Stimulated activated effector memory CD8-positive, alpha-beta T cell treated with anti-CD3 and anti-CD28 coated beads, Interleukin-12 subunit alpha, Interleukin-12 subunit beta, amount 100 ng/mL, for 72 hours (primary cell): ENCODE results near the gene ALG9.

ENCODE experiments used
- ATAC-seq: fragments of 150-1000 bp; cut with Tn5 transposase; 2 replicates; pipeline ENCODE4 v1.10.0; 2021
- DNase-seq, 2 donors: peaks; one replicate each; pipeline ENCODE4 v3.0.0; 2021 to 2022; ENCODE audit warnings: low spot score in 2 of 2
- H3K27ac Mint-ChIP-seq: one replicate; pipeline ENCODE4 v1.8.0; 2022; ENCODE audit warnings: mild to moderate bottlenecking, mixed read lengths
- H3K36me3 Mint-ChIP-seq: one replicate; pipeline ENCODE4 v1.8.0; 2022; ENCODE audit warnings: mild to moderate bottlenecking, mixed read lengths
- H3K4me1 Mint-ChIP-seq: one replicate; pipeline ENCODE4 v1.8.0; 2022; ENCODE audit warnings: mixed read lengths
- H3K4me3 Mint-ChIP-seq: one replicate; pipeline ENCODE4 v1.8.0; 2022; ENCODE audit warnings: mild to moderate bottlenecking, mixed read lengths
- H3K9me3 Mint-ChIP-seq: one replicate; pipeline ENCODE4 v1.8.0; 2022; ENCODE audit warnings: mixed read lengths

ALG9 gene

GRCh38 chr11:111759778-111760407 lies 111.5 kb downstream of the ALG9 start:
- H3K4me3 Mint-ChIP-seq, result no peak overlapping the region
- H3K9me3 Mint-ChIP-seq, result no peaks in the 10 kb centered on the region
- no peak for ATAC-seq
- DNase-seq, result no peak
- H3K4me1 Mint-ChIP-seq, result peaks cover 25% of the 10 kb centered on the region
- H3K36me3 Mint-ChIP-seq, result peaks cover 98% of the 10 kb centered on the region
- H3K27ac Mint-ChIP-seq, result no peak overlapping the region

GRCh38 chr11:111759376-111759775 lies 112.0 kb downstream of the ALG9 start:
- Mint-ChIP-seq H3K4me3 (no peak overlapping the region), H3K4me1 (peaks cover 19% of the 10 kb centered on the region), H3K36me3 (peaks cover 100% of the 10 kb centered on the region), H3K27ac (no peak overlapping the region), H3K9me3 (no peaks in the 10 kb centered on the region)
- ATAC-seq (no peak), DNase-seq (no peak)

- DNase-seq, result no peak
- Mint-ChIP-seq H3K9me3 (no peaks in the 10 kb centered on the region), H3K27ac (no peak overlapping the region), H3K36me3 (peaks cover 100% of the 10 kb centered on the region), H3K4me1 (no peaks in the 10 kb centered on the region), H3K4me3 (no peak overlapping the region)
- ATAC-seq, result no peak
These were observed 115.3 kb downstream of the ALG9 start for GRCh38 chr11:111756097-111756496.

- Mint-ChIP-seq H3K4me3 (no peak overlapping the region), H3K36me3 (peaks cover 99% of the 10 kb centered on the region), H3K9me3 (no peaks in the 10 kb centered on the region), H3K27ac (no peak overlapping the region), H3K4me1 (no peaks in the 10 kb centered on the region)
- DNase-seq (no peak), ATAC-seq (no peak)
These were observed 121.7 kb downstream of the ALG9 start for GRCh38 chr11:111749646-111750045.

GRCh38 chr11:111748035-111748804 lies 123.2 kb downstream of the ALG9 start:
- H3K36me3 Mint-ChIP-seq, result peaks cover 99% of the 10 kb centered on the region

GRCh38 chr11:111745719-111746504 lies 125.5 kb downstream of the ALG9 start:
- no peaks in the 10 kb centered on the region for H3K9me3 Mint-ChIP-seq
- H3K36me3 Mint-ChIP-seq, result peaks cover 99% of the 10 kb centered on the region
- no peak for DNase-seq
- H3K4me1 Mint-ChIP-seq, result peaks cover 10% of the 10 kb centered on the region
- no peak for ATAC-seq
- no peak overlapping the region for H3K27ac Mint-ChIP-seq
- no peak overlapping the region for H3K4me3 Mint-ChIP-seq

More at GRCh38 chr11:111748035-111748804, 123.2 kb downstream of the ALG9 start:
- Mint-ChIP-seq H3K4me1 (peaks cover 6% of the 10 kb centered on the region), H3K27ac (no peak overlapping the region), H3K9me3 (no peaks in the 10 kb centered on the region), H3K4me3 (no peak overlapping the region)
- DNase-seq (no peak), ATAC-seq (no peak)

GRCh38 chr11:111743700-111744099 lies 127.7 kb downstream of the ALG9 start:
- H3K4me3 Mint-ChIP-seq, result no peak overlapping the region
- H3K36me3 Mint-ChIP-seq, result peaks cover 98% of the 10 kb centered on the region
- no peak overlapping the region for H3K27ac Mint-ChIP-seq
- ATAC-seq (no peak), DNase-seq (no peak)
- H3K9me3 Mint-ChIP-seq, result no peaks in the 10 kb centered on the region
- H3K4me1 Mint-ChIP-seq, result peaks cover 11% of the 10 kb centered on the region

- peaks cover 87% of the 10 kb centered on the region for H3K36me3 Mint-ChIP-seq
- ATAC-seq (no peak), DNase-seq (no peak)
- no peaks in the 10 kb centered on the region for H3K9me3 Mint-ChIP-seq
- no peak overlapping the region for H3K27ac Mint-ChIP-seq
- H3K4me3 Mint-ChIP-seq, result no peak overlapping the region
- peaks cover 11% of the 10 kb centered on the region for H3K4me1 Mint-ChIP-seq
These were observed 129.6 kb downstream of the ALG9 start for GRCh38 chr11:111741751-111742150.

- peaks cover 11% of the 10 kb centered on the region for H3K4me1 Mint-ChIP-seq
- H3K36me3 Mint-ChIP-seq, result peaks cover 67% of the 10 kb centered on the region
- ATAC-seq (no peak), DNase-seq (no peak)
- H3K9me3 Mint-ChIP-seq, result no peaks in the 10 kb centered on the region
- no peak overlapping the region for H3K4me3 Mint-ChIP-seq
- H3K27ac Mint-ChIP-seq, result no peak overlapping the region
These were observed 132.1 kb downstream of the ALG9 start for GRCh38 chr11:111739299-111739698.

GRCh38 chr11:111737444-111738210 lies 133.8 kb downstream of the ALG9 start:
- Mint-ChIP-seq H3K9me3 (no peaks in the 10 kb centered on the region), H3K4me3 (no peak overlapping the region), H3K27ac (peak overlapping the region; percentile 48), H3K36me3 (peaks cover 51% of the 10 kb centered on the region), H3K4me1 (peaks cover 6% of the 10 kb centered on the region)
- DNase-seq (no peak), ATAC-seq (no peak)

GRCh38 chr11:111736621-111737443 lies 134.5 kb downstream of the ALG9 start:
- Mint-ChIP-seq H3K4me3 (no peak overlapping the region), H3K27ac (peak overlapping the region; percentile 48), H3K9me3 (no peaks in the 10 kb centered on the region), H3K4me1 (peaks cover 6% of the 10 kb centered on the region), H3K36me3 (peaks cover 45% of the 10 kb centered on the region)
- DNase-seq (no peak), ATAC-seq (no peak)
